Upper lobe of right lung (tissue), 1 donor: ENCODE measurements around the gene EDEM3. TPM values are rescaled to one million over a fixed set of nuclear protein-coding genes. Genes with fewer than 3 reads are reported as not detected.

Experiments used
- ATAC-seq: fragments of 200-7000 bp; cut with Tn5 transposase; one replicate; pipeline ENCODE4 v1.9.1; 2020; ENCODE audit warnings: mild to moderate bottlenecking, moderate library complexity
- DNase-seq: peaks from one replicate; pipeline ENCODE4 v3.0.0-alpha.2; 2020
- H3K27ac ChIP-seq: fragments of 200-600 bp; one replicate; pipeline ENCODE4 v1.8.0; 2022
- H3K27me3 ChIP-seq: fragments of 200-600 bp; one replicate; pipeline ENCODE4 v1.8.0; 2022; ENCODE audit warnings: mild to moderate bottlenecking
- H3K36me3 ChIP-seq: fragments of 200-600 bp; one replicate; pipeline ENCODE4 v1.8.0; 2022
- H3K4me1 ChIP-seq: fragments of 200-600 bp; one replicate; pipeline ENCODE4 v1.8.0; 2022
- H3K4me3 ChIP-seq: fragments of 200-600 bp; one replicate; pipeline ENCODE4 v1.8.0; 2022; ENCODE audit warnings: mild to moderate bottlenecking
- H3K9me3 ChIP-seq: fragments of 200-600 bp; one replicate; pipeline ENCODE4 v1.8.0; 2022
- CTCF ChIP-seq: fragments of 200-600 bp; IDR thresholded peaks from one replicate; pipeline ENCODE4 v1.8.0; 2022; ENCODE audit warnings: antibody characterized with exemption
- intact Hi-C: fragments of 100-400 bp; cut with DNase I; formaldehyde crosslinking; loops from one replicate; pipeline ENCODE4 v1.11.0; 2022
- total RNA-seq: library from RNA; stranded (reverse); fragmentation: NEBNext Ultra II Directional; extraction: Animal tissue kit (Norgen Biotek cat#: 25700); gene quantifications from one replicate; pipeline ENCODE4 v1.2.1, GENCODE V29; 2021
- donor health status: DM: no; HTN: yes; CAD: no; lungs with severe emphysema.

Gene EDEM3
- total RNA-seq, 1 donor from 2014 or later: 43.6 TPM

- DNase-seq (no peak), ATAC-seq (no peak)
- Histone ChIP-seq H3K4me3 (peak overlapping the region; percentile 93), H3K27ac (peak overlapping the region; percentile 91), H3K9me3 (no peaks in the 10 kb centered on the region), H3K4me1 (peaks cover 16% of the 10 kb centered on the region), H3K27me3 (no peaks in the 10 kb centered on the region), H3K36me3 (no peaks in the 10 kb centered on the region)
- intact Hi-C loops: no loop called here
- TF ChIP-seq CTCF: no peak
Observed at GRCh38 chr1:184753117-184753516, 1.5 kb downstream of the EDEM3 start.

GRCh38 chr1:184752656-184753055 lies 2.0 kb downstream of the EDEM3 start:
- ATAC-seq (no peak), DNase-seq (no peak)
- no peak overlapping the region for H3K4me3 ChIP-seq
- H3K4me1 ChIP-seq: peaks cover 16% of the 10 kb centered on the region
- intact Hi-C loops: no loop called here
- no peak for TF ChIP-seq CTCF
- no peaks in the 10 kb centered on the region for H3K27me3 ChIP-seq
- H3K27ac ChIP-seq: no peak overlapping the region
- H3K36me3 ChIP-seq: no peaks in the 10 kb centered on the region
- H3K9me3 ChIP-seq: no peaks in the 10 kb centered on the region

GRCh38 chr1:184748740-184749139 lies 5.9 kb downstream of the EDEM3 start:
- H3K36me3 ChIP-seq: no peaks in the 10 kb centered on the region
- ATAC-seq (no peak), DNase-seq (no peak)
- no peaks in the 10 kb centered on the region for H3K9me3 ChIP-seq
- no peak overlapping the region for H3K4me3 ChIP-seq
- peak overlapping the region; percentile 4 for H3K27ac ChIP-seq
- no peak for TF ChIP-seq CTCF
- peaks cover 40% of the 10 kb centered on the region for H3K4me1 ChIP-seq
- intact Hi-C loops: no loop called here
- no peaks in the 10 kb centered on the region for H3K27me3 ChIP-seq

GRCh38 chr1:184747089-184747955 lies 7.3 kb downstream of the EDEM3 start:
- TF ChIP-seq CTCF: no peak
- Histone ChIP-seq H3K4me3 (no peak overlapping the region), H3K27ac (no peak overlapping the region), H3K9me3 (no peaks in the 10 kb centered on the region), H3K36me3 (no peaks in the 10 kb centered on the region), H3K27me3 (no peaks in the 10 kb centered on the region), H3K4me1 (peaks cover 25% of the 10 kb centered on the region)
- intact Hi-C loops: no loop called here
- DNase-seq (no peak), ATAC-seq (peak; percentile 36)

GRCh38 chr1:184745929-184746638 lies 8.6 kb downstream of the EDEM3 start:
- intact Hi-C loops: no loop called here
- no peaks in the 10 kb centered on the region for H3K27me3 ChIP-seq
- no peak overlapping the region for H3K4me3 ChIP-seq
- no peaks in the 10 kb centered on the region for H3K36me3 ChIP-seq
- no peak for TF ChIP-seq CTCF
- no peaks in the 10 kb centered on the region for H3K9me3 ChIP-seq
- no peak for DNase-seq
- peak overlapping the region; percentile 12 for H3K27ac ChIP-seq
- no peak for ATAC-seq
- H3K4me1 ChIP-seq: peaks cover 23% of the 10 kb centered on the region
